HG03280 (cell line): ENCODE measurements around the gene SHROOM3.
"Not testable (repeated sequence)": the region's sequence is repeated elsewhere in the genome, so short reads cannot be mapped to it uniquely, and the experiment has no call there.

ENCODE experiments used
- ATAC-seq: cut with Tn5 transposase; IDR thresholded peaks from one replicate; pipeline ENCODE4 v1.9.1; 2021; ENCODE audit warnings: mild to moderate bottlenecking, moderate library complexity; ENCODE audit not compliant: unreplicated experiment

Gene SHROOM3

DNA sequence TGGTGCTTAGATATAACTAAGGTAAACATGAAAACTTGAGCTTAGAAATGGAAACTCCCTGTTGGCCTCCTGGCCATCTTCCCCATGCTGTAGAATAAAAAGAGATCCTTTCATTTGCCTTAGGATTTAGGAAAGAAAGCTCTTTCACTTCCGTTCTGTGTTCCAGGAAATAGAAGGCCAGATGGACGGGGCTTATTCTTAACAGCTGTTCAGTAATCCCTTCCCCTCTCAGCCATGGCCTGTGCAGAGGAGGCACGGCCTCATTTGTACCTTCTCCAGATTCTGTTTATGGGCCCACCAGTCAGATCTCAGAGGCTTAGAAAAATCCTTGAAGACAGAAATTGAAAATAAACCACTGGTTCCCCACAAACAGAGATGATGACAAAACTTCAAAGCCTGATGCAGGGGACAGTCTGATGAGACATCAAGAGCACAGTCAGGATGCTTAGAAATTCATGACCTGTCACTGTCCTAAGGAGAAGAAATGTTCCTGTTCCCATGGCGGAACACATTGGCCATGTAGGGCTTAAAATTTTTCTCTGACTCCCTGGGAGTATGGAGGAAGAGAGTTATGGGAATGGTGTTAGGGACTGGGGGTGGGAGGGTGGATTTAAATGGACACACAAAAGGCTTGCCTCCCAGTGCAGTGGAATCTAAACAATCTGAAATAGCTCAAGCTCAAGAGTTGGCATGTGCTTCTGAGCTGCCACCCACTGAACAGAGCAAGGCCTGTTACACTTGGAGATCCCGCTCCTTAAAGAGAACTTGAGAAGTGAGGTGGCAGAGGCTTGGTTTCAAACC lies 274.1 kb downstream of the SHROOM3 start:
- no peak for ATAC-seq

DNA sequence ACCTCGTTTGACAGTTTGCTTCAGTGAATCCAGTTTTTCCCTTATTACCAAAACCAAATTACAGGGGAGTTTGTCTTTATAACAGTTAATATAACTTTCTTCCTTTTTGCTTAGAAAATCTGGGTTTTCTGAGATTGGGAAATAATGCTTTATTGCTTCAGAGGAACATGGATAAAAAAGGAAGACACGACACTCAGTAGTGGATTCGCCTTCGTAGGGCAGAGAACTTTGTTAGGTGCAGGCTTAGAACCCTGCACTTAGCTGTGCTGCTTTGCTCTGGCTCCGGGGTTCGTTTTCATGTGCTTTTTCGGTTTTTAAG lies 274.7 kb downstream of the SHROOM3 start:
- ATAC-seq = no peak

DNA sequence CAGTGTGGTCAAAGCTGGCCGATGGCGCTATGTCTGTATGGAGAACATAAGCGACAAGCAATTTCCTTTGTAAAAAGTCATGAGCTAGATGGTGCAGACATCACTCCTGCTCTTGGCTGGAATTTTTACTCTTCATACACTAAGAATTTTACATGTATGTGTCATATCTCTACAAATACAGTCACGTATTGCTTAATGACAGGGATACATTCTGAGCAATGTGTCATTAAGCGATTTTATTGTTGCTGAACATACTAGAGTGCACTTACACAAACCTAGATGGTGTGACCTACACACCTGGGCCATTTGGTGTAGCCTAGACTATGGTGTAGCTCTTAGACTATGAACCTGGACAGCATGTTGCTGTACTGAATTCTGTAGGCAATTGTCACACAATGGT lies 277.5 kb downstream of the SHROOM3 start:
- no peak for ATAC-seq

DNA sequence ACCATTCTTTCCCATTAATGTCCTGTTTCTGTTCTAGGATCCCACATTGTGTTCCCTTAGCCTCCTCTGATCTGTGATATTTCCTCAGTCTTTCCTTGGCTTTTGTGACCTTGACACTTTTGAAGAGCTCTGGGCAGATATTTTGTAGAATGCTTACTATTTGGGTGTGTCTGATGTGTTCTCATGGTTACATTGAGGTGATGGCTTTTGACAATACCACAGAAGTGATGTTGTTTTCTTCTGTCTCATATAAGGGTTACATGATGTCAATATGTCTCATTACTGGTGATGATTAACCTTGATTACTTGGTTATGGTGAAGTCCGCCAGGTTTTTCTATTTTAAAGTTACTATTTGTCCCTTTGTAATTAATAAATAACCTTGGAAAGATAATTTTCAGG lies 279.2 kb downstream of the SHROOM3 start:
- ATAC-seq = no peak

DNA sequence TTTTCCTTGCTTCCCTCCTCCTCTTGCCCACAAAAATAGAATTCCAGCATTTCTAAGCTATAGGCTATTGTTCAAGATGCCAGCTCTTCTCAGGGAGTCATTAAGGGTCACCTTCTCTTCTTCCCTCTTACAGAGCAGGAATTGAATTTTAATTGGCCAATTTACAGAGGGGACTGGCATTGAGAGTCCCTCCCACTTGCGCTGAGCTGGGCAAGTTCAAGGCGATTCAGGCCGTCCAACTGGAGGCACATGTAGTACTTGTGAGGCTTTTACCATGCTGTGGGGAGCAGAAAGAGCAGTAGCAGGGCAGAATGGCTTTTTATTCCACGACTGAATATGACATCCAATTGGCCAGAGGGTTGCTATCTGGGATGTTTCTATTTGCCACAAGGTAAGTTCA lies 281.0 kb downstream of the SHROOM3 start:
- ATAC-seq = no peak

DNA sequence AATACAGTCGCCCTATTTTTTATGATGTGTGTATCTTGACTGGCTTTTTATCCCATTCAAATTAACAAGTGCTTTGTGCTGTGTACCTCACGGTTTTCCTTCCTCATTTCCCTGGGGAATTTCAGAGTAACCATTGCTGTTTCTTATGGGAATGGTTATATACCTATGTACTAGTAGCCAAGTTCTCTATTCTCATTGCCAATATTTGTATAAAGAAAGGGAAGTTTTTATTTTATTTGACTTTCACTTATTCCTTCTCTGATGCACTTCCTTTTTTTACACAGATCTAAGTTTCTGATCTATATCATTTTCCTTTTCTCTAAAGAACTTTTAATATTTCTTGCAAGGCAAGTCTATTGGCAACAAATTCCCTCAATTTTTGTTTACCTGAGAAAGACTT lies 281.6 kb downstream of the SHROOM3 start:
- no peak for ATAC-seq

DNA sequence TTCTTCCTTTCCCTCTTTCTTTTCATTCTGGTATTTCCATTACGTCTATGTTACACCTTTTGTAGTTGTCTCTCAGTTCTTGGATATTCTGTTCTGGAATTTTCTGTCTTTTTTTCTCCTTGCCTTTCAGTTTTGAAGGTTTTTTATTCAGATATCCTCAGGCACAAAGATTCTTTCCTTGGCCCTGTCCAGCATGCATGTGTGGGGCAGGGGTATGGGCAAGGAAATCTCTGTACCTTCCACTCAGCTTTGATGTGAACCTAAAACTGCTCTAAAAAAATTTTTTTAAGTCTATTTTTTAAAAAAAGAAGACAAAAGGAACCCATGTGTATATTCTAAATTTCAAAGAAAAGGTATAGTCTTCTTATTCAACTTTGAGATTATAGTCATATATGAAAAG lies 282.4 kb downstream of the SHROOM3 start:
- ATAC-seq = no peak

DNA sequence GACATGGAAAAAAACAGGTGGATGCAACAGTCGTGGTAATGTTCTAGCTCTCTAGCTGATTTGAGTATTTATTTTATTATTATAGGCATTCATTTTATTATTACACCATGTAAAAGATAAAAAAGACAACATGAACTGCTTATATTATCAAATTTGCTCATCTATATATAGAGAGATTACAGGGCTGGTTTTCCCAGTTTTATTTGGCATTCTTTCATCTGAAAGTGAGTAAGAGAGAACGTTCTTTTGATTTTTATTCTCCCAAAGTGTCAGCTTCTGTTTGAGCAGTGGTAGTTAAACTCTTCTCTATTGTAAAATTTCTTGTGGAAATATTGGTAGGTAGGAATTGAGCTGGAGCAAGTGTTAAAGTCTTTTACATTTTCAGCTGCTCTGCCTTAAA lies 283.0 kb downstream of the SHROOM3 start:
- no peak for ATAC-seq

DNA sequence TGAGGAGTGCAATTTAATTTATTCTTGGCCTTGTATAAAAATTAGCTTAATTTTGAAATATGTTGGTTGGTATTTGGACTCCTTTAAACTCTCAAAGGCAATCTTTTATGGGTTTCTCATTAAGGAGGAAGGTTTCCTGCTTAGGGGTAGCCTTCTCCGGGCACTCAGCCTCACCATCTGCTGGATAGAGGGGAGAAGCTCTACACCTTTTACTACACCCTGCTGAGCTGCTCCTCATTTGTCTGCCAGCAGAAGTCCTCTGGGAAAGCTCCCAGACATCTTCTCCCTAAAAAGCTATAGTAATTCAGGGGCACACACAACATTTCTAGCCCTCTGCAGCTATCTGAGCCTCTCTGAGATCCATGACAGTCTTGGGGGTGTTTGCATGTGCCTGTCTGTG lies 283.8 kb downstream of the SHROOM3 start:
- no peak for ATAC-seq

DNA sequence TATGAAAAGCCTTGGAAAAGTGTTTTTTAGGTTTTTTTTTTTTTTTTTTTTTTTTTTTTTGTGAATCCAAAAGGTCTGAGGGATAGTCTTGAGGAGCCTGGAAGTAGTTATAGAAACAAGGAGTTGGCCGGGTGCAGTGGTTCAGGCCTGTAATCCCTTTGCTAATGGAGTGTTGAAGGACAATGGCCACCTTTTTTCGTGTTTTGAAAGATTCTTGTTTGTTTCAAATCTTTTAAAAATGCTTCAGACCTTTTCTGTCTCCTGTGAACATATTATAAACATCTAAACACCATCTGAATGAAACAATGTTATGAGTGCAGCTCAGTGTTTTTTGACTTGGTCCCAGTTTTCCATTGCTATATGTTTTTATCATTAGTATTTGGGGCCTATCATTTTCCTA lies 285.1 kb downstream of the SHROOM3 start:
- ATAC-seq = no peak

DNA sequence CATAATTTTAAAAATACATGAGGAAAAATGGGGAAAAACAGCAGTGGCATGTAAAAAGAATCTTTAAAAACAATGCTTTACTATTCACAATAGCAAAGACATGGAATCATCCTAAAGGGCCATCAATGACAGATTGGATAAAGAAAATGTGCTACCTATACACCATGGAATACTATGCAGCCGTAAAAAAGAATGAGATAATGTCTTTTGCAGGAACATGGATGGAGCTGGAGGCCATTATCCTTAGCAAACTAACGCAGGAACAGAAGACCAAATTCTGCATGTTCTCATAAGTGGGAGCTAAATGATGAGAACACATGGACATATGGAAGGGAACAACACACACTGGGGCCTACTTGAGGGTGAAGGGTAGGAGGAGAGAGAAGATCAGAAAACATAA lies 287.1 kb downstream of the SHROOM3 start:
- not testable (repeated sequence) for ATAC-seq

DNA sequence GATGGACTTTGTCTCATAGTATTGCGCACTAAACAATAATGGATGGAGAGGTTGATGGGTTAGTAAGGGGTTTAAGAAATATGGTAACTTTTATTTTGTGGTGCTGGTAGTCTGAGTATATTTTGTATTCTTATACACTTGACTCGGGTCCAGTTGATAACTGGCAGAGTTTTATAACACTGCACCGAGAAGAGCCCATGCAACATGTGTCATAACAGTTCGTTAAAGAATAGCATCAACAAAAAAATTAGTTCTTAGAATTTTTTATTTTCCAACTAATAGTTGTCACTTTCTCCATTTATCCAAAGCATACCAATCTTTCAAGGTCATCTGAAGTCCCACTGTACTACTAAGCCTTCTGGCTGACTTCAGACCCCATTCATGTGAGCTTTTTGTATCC lies 287.8 kb downstream of the SHROOM3 start:
- no peak for ATAC-seq

DNA sequence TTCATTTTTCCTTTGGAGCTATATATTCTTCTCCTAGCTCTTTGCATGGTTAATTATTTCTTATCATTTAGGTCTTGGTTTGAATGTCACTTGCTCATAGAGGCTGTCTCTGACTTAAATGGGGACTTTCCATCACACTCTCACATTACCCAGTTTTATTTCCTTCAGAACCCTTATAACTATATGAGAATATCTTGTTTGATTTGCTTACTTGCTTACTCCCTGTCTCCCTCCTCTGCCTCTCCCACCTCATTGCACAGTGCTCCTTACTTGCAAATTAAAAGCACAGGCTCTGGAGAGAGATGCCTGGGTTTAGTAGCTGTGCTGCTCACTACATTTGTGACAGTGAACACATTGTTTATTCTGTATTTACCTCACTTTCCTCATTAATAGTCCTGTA lies 288.3 kb downstream of the SHROOM3 start:
- no peak for ATAC-seq

DNA sequence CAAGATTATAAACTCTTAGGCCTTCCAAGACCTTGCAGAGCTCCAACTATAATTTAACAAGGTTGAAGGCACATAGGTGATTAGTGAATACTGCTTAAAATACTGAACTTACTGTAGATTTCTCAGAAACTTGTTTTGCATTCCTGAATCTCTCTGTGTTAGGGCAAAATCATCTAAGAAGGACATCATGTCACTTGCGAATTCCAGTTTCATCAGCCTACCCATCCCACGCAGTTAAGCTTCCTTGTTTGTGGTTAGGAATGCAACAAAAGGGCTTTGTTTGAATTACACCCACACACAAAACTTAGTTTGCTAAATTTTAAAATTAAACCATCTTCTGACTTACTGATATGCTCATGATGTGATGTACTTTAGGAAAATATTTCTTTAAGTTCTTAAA lies 288.9 kb downstream of the SHROOM3 start:
- no peak for ATAC-seq

DNA sequence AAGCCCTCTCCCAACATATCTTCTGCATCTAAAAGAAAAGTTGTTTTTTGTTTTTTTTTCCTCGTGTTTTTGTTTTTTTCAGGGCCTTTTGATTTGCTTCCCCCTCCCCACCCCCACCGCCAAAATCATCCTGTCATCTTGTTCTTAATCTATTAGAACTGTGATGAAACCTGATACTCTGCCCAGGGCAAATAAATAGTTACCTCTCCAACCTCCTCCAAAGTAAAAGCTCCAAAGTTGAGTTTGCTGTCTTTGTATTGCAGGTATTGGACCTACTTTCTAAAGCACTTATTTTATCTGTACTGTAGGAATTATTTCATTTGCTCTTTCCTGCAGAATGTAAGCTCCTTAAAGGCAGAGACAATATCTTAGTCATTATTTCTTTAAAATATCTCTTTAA lies 290.0 kb downstream of the SHROOM3 start:
- ATAC-seq = no peak

DNA sequence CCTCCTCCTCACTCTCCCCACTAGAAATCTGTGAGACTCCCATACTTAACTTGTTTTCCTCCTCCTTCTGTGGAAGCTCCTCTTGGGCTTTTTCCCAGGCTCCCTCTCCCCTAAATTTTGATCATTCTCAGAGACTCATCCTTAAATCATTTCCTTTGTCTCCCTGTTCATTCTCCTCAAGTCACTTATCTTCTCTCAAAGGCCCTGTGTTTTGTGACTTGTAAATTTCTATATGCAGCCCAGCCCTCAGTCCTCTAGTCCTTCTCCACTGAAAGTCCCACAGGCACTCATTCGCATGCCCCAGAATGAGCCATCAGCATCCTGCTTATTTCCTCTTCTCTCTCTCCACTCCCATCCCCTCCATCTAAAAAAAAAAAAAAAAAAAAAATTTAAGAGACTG lies 291.1 kb downstream of the SHROOM3 start:
- ATAC-seq = no peak

DNA sequence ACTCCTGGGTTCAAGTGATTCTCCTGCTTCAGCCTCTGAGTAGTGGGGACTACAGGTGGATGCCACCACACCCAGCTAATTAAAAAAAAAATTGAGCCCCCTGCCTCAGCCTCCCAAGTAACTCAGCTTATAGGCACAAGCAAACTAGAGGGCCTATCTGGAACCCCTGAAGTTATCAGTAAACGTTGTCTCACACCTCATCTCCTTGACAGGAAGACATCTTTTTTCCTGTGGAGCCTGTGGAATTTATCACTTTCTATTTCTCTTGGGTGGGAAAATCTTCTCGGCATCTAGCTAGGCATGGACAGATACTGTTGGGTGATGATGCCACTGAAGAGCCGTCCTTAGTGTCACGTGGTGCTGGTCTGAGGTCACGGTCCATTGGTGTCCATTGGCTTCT lies 291.6 kb downstream of the SHROOM3 start:
- ATAC-seq = no peak

DNA sequence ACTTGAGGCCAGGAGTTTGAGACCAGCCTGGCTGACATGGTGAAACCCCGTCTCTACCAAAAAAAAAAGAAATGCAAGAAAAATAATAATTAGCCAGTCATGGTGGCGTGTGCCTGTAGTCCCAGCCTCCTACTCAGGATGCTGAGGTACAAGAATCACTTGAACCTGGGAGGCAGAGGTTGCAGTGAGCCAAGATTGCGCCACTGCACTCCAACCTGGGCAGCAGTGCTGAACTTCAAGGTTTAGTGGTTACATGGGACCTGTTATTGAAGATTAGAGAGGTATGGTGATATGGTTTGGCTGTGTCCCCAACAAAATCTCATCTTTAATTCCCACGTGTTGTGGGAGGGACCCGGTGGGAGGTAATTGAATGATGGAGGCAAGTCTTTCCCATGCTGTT lies 292.9 kb downstream of the SHROOM3 start:
- not testable (repeated sequence) for ATAC-seq

DNA sequence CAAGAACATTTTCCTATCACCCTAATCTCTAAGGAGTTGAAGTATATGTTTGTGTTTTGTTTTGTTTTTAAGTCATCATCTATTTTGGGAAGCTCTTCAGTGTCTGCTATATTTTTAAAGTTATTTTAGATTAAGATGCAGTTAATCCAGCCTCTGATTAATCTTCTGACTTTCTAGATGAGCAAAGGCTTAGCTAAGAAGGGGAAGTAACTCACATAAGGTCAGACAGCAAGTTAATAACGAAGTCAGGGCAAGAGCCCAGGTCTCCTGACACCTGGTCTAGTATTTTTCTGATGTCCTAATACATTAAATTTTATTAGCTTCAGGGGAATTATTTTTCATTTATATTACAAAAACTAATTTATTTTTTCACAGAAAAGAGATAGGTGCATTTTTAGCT lies 294.4 kb downstream of the SHROOM3 start:
- ATAC-seq = no peak

DNA sequence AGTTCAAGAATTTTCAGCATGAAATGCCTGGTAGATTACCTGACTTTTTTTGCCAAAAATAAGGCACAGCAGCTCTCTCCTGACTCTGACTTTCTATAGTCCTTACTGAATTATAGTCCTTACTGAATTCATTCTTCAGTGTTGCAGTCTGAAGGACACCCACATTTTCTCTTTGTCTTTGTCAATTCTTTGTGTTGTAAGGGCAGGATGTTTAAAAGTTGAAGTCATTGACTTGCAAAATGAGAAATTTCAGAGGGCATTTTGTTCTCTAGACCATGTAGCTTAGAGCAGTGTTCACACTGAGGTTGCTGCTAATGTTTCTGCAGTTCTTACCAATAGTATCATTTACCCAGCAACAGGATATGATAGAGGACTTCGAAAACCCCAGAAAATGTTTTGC lies 295.0 kb downstream of the SHROOM3 start:
- ATAC-seq = no peak

DNA sequence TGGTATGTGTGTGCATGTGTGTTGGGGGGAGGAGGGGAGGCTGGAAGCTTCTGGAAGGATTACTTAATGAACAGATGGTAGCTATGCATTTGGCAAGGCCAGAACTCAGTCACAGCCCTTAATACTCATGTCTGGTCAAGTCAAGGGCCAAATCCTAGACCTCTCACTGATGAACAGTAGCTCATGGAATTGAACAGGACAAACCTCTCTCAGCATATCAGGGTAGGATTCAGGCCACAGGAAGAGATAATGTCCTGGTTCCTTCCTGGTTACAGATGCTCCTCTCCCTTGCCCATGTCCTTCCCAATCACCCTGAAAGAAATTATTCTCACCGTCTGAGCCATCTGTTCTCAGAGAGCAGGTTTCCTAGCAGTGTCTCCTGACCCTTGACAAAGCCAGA lies 297.2 kb downstream of the SHROOM3 start:
- ATAC-seq = no peak

DNA sequence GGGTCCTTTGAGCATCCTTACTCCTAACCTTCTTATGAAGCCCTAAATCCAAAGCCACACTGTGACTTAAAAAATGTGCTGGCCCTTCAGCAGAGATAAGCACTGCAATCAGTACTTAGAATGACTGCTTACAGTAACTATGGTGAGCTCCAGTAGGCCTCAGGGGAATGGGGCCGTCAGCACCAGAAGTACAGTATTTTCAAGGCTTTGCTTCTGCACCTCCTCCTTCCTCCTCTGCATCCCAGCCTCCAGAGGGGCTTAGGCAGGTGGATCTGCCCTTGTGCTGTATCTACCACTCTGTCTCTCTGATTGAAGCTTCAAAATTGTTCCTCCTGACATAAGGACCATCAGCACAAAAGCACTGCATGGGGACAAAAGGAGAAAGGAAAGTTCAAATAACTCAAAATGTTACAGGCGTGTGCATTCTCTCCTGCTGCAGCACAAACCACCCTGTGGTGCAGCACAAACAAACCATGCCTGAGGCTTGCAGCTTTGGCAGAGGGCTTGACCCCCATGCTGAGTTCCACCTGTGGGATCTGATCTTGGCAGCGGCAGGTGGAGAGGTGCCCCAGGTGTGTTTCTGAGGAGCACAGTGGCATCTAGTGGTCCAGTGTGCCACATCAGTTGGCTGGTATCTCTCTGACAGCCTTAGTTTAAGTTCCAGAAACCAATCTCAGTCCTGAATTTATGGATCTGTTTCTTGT lies 298.2 kb downstream of the SHROOM3 start:
- peak; percentile 50 for ATAC-seq

DNA sequence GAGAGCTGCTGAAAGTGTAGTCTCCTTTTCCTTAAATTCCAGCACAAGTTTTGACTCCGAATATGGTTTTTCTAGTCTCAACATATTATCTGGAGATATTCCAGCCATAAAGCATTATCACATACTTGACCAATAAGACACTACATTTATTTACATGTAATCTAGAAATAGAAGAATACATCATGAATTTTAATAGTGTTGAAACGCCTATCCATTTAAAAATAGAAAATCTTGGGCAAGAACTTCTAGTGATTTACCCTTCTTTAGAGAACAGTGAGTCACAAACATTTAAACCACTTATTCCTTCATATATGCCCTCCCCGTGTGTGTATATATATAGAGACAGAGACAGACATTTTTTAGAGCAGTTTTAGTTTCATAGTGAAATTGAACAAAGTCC lies 301.4 kb downstream of the SHROOM3 start:
- no peak for ATAC-seq
